ENCODE data around the gene HOATZ.

HOATZ gene

GRCh38 chr11:111550258-111550657 is 35.7 kb downstream of the HOATZ start:
- DNase-seq, result no peak

GRCh38 chr11:111554532-111554931 is 40.0 kb downstream of the HOATZ start:
- no peak for DNase-seq

- DNase-seq, result no peak
Observed at GRCh38 chr11:111555255-111555654, 40.7 kb downstream of the HOATZ start.

- no peak for DNase-seq
Observed at GRCh38 chr11:111557425-111558111, 43.0 kb downstream of the HOATZ start.

GRCh38 chr11:111559800-111560464 is 45.4 kb downstream of the HOATZ start:
- DNase-seq, result no peak

GRCh38 chr11:111560800-111561199 is 46.2 kb downstream of the HOATZ start:
- no peak for DNase-seq

GRCh38 chr11:111561306-111561705 is 46.7 kb downstream of the HOATZ start:
- DNase-seq, result no peak

GRCh38 chr11:111561791-111562325 is 47.3 kb downstream of the HOATZ start:
- DNase-seq, result no peak

GRCh38 chr11:111562692-111563389 is 48.3 kb downstream of the HOATZ start:
- DNase-seq, result no peak

GRCh38 chr11:111565114-111565720 is 50.6 kb downstream of the HOATZ start:
- DNase-seq, result peak; percentile 75

- no peak for DNase-seq
Observed at GRCh38 chr11:111566324-111566723, 51.7 kb downstream of the HOATZ start.

GRCh38 chr11:111569476-111569875 is 54.9 kb downstream of the HOATZ start:
- DNase-seq, result no peak

- no peak for DNase-seq
Observed at GRCh38 chr11:111570796-111571195, 56.2 kb downstream of the HOATZ start.

- no peak for DNase-seq
Observed at GRCh38 chr11:111571829-111572501, 57.4 kb downstream of the HOATZ start.

GRCh38 chr11:111572581-111572980 is 58.0 kb downstream of the HOATZ start:
- DNase-seq, result no peak

GRCh38 chr11:111573821-111574249 is 59.3 kb downstream of the HOATZ start:
- no peak for DNase-seq

GRCh38 chr11:111574373-111575225 is 60.0 kb downstream of the HOATZ start:
- no peak for DNase-seq

- DNase-seq, result no peak
Observed at GRCh38 chr11:111575740-111576139, 61.2 kb downstream of the HOATZ start.

GRCh38 chr11:111577821-111578220 is 63.2 kb downstream of the HOATZ start:
- no peak for DNase-seq

GRCh38 chr11:111581341-111581740 is 66.8 kb downstream of the HOATZ start:
- no peak for DNase-seq

GRCh38 chr11:111582163-111582562 is 67.6 kb downstream of the HOATZ start:
- no peak for DNase-seq

- no peak for DNase-seq
Observed at GRCh38 chr11:111582881-111583280, 68.3 kb downstream of the HOATZ start.

Measured in midbrain (tissue), 1 donor.